Measurements from ENCODE around the gene CDH11.

Gene CDH11

GRCh38 chr16:64950731-64951130, 171.1 kb downstream of the CDH11 start:
- no peak for TF ChIP-seq CTCF (IDR thresholded peaks at IDR 0.05; ENCODE audit: low read depth, low read length)
- H3K27ac ChIP-seq (ENCODE audit: low read length): no peak overlapping the region
- no peak overlapping the region for H3K4me3 ChIP-seq (ENCODE audit: low read length)
- H3K9me3 ChIP-seq (ENCODE audit: insufficient read depth, low read length): no peaks in the 10 kb centered on the region
- no peak overlapping the region for H2AFZ ChIP-seq (ENCODE audit: low read depth, low read length)
- H3K36me3 ChIP-seq (replicated peaks; ENCODE audit: low read depth, low read length): no peaks in the 10 kb centered on the region
- no peaks in the 10 kb centered on the region for H3K4me1 ChIP-seq (ENCODE audit: low read length)
- H3K27me3 ChIP-seq (ENCODE audit: low read depth, low read length): no peaks in the 10 kb centered on the region
- H3K4me2 ChIP-seq (ENCODE audit: low read length): no peak overlapping the region
- H4K20me1 ChIP-seq (ENCODE audit: insufficient read depth, low read length): no peaks in the 10 kb centered on the region
- no peaks in the 10 kb centered on the region for H3K79me2 ChIP-seq (ENCODE audit: low read length)
- H3K9ac ChIP-seq (ENCODE audit: low read length): no peak overlapping the region

- Histone ChIP-seq H3K27ac (ENCODE audit: low read length) (no peak overlapping the region), H3K4me3 (ENCODE audit: low read length) (no peak overlapping the region), H3K36me3 (replicated peaks; ENCODE audit: low read depth, low read length) (no peaks in the 10 kb centered on the region)
Observed at GRCh38 chr16:64950262-64950661, 171.6 kb downstream of the CDH11 start.

GRCh38 chr16:64948056-64948455, 173.8 kb downstream of the CDH11 start:
- H3K4me1 ChIP-seq (ENCODE audit: low read length): no peaks in the 10 kb centered on the region
- H3K4me3 ChIP-seq (ENCODE audit: low read length): no peak overlapping the region
- H2AFZ ChIP-seq (ENCODE audit: low read depth, low read length): no peak overlapping the region
- H3K9ac ChIP-seq (ENCODE audit: low read length): no peak overlapping the region
- H3K9me3 ChIP-seq (ENCODE audit: insufficient read depth, low read length): no peaks in the 10 kb centered on the region
- no peaks in the 10 kb centered on the region for H3K79me2 ChIP-seq (ENCODE audit: low read length)
- no peaks in the 10 kb centered on the region for H4K20me1 ChIP-seq (ENCODE audit: insufficient read depth, low read length)
- TF ChIP-seq CTCF (IDR thresholded peaks at IDR 0.05; ENCODE audit: low read depth, low read length) (no peak), EZH2phosphoT487 (IDR thresholded peaks at IDR 0.05; ENCODE audit: low read depth) (no peak)
- H3K4me2 ChIP-seq (ENCODE audit: low read length): no peak overlapping the region
- H3K27ac ChIP-seq (ENCODE audit: low read length): no peak overlapping the region
- no peaks in the 10 kb centered on the region for H3K36me3 ChIP-seq (replicated peaks; ENCODE audit: low read depth, low read length)
- no peaks in the 10 kb centered on the region for H3K27me3 ChIP-seq (ENCODE audit: low read depth, low read length)

More at GRCh38 chr16:64950262-64950661, 171.6 kb downstream of the CDH11 start:
- Histone ChIP-seq H3K4me1 (ENCODE audit: low read length) (no peaks in the 10 kb centered on the region), H2AFZ (ENCODE audit: low read depth, low read length) (no peak overlapping the region), H3K27me3 (ENCODE audit: low read depth, low read length) (no peaks in the 10 kb centered on the region), H3K9ac (ENCODE audit: low read length) (no peak overlapping the region), H3K4me2 (ENCODE audit: low read length) (no peak overlapping the region), H4K20me1 (ENCODE audit: insufficient read depth, low read length) (no peaks in the 10 kb centered on the region), H3K79me2 (ENCODE audit: low read length) (no peaks in the 10 kb centered on the region), H3K9me3 (ENCODE audit: insufficient read depth, low read length) (no peaks in the 10 kb centered on the region)
- TF ChIP-seq EZH2phosphoT487 (IDR thresholded peaks at IDR 0.05; ENCODE audit: low read depth): no peak
- TF ChIP-seq CTCF (IDR thresholded peaks at IDR 0.05; ENCODE audit: low read depth, low read length): no peak

- Histone ChIP-seq H3K4me3 (ENCODE audit: low read length) (no peak overlapping the region), H2AFZ (ENCODE audit: low read depth, low read length) (no peak overlapping the region), H4K20me1 (ENCODE audit: insufficient read depth, low read length) (no peaks in the 10 kb centered on the region), H3K36me3 (replicated peaks; ENCODE audit: low read depth, low read length) (no peaks in the 10 kb centered on the region), H3K9me3 (ENCODE audit: insufficient read depth, low read length) (no peaks in the 10 kb centered on the region), H3K27me3 (ENCODE audit: low read depth, low read length) (no peaks in the 10 kb centered on the region), H3K4me2 (ENCODE audit: low read length) (no peak overlapping the region), H3K79me2 (ENCODE audit: low read length) (no peaks in the 10 kb centered on the region), H3K27ac (ENCODE audit: low read length) (no peak overlapping the region), H3K4me1 (ENCODE audit: low read length) (no peaks in the 10 kb centered on the region), H3K9ac (ENCODE audit: low read length) (no peak overlapping the region)
- TF ChIP-seq CTCF (IDR thresholded peaks at IDR 0.05; ENCODE audit: low read depth, low read length) (no peak), EZH2phosphoT487 (IDR thresholded peaks at IDR 0.05; ENCODE audit: low read depth) (no peak)
Observed at GRCh38 chr16:64947651-64948050, 174.2 kb downstream of the CDH11 start.
